Endodermal cell (in vitro differentiated cells): ENCODE data around the gene CDCA3. TPM values are rescaled to one million over a fixed set of nuclear protein-coding genes. Genes with fewer than 3 reads are reported as not detected.

Experiments used
- DNase-seq: peaks from one replicate; pipeline ENCODE4 v3.0.0-alpha.2; 2017
- H3K27ac ChIP-seq: 2 replicates; pipeline ENCODE4 v1.5.1; 2013; ENCODE audit warnings: mild to moderate bottlenecking, low read depth, low read length, moderate library complexity
- H3K27me3 ChIP-seq: 2 replicates; pipeline ENCODE4 v1.6.1; 2013; ENCODE audit warnings: mild to moderate bottlenecking, low read length, moderate library complexity; ENCODE audit not compliant: insufficient read depth, control insufficient read depth, poor library complexity, severe bottlenecking
- H3K36me3 ChIP-seq: 2 replicates; pipeline ENCODE4 v1.7.0; 2013; ENCODE audit warnings: mild to moderate bottlenecking, low read length, moderate library complexity; ENCODE audit not compliant: control insufficient read depth, insufficient read depth
- H3K4me1 ChIP-seq: one replicate; pipeline ENCODE4 v1.7.0; 2013; ENCODE audit warnings: low read length; ENCODE audit not compliant: control insufficient read depth, insufficient read depth
- H3K4me3 ChIP-seq: 2 replicates; pipeline ENCODE4 v1.5.1; 2013; ENCODE audit warnings: mild to moderate bottlenecking, low read length, moderate library complexity
- H3K9ac ChIP-seq: 2 replicates; pipeline ENCODE4 v1.6.1; 2013; ENCODE audit warnings: mild to moderate bottlenecking, low read length, moderate library complexity; ENCODE audit not compliant: poor library complexity, severe bottlenecking; ENCODE audit errors: extremely low read depth
- H3K9me3 ChIP-seq: 2 replicates; pipeline ENCODE4 v1.6.1; 2013; ENCODE audit warnings: mild to moderate bottlenecking, low read length, moderate library complexity; ENCODE audit not compliant: control insufficient read depth
- H3K27ac Mint-ChIP-seq: 2 replicates; pipeline ENCODE4 v1.8.0; 2020; ENCODE audit warnings: mixed read lengths
- H3K27me3 Mint-ChIP-seq: 2 replicates; pipeline ENCODE4 v1.8.0; 2021; ENCODE audit warnings: mild to moderate bottlenecking, mixed read lengths; ENCODE audit not compliant: insufficient read depth
- H3K36me3 Mint-ChIP-seq: 2 replicates; pipeline ENCODE4 v1.8.0; 2020; ENCODE audit warnings: low read depth, mixed read lengths
- H3K4me1 Mint-ChIP-seq: 2 replicates; pipeline ENCODE4 v1.8.0; 2020; ENCODE audit warnings: mixed read lengths
- H3K4me3 Mint-ChIP-seq: 2 replicates; pipeline ENCODE4 v1.8.0; 2020; ENCODE audit warnings: mild to moderate bottlenecking, moderate library complexity, mixed read lengths
- H3K9me3 Mint-ChIP-seq: 2 replicates; pipeline ENCODE4 v1.8.0; 2020; ENCODE audit warnings: mild to moderate bottlenecking, mixed read lengths
- WGBS, 2 experiments: methylation state at CpG; one replicate each; pipeline versions ENCODE4 v1.1.5 to v1.1.7; 2013; ENCODE audit warnings: missing lambda C conversion rate in 2 of 2, mixed read lengths in 1 of 2; ENCODE audit not compliant: insufficient coverage in 1 of 2, insufficient read length in 1 of 2; 5-methylcytosine and 5-hydroxymethylcytosine counted together
- total RNA-seq, 2 donors: library from RNA; stranded (reverse); fragmentation: NEBNext Ultra II Directional in 1 of 2; extraction: Animal tissue kit (Norgen Biotek cat#: 25700) in 1 of 2; gene quantifications; 2 replicates in 1 of 2; 3 replicates in 1 of 2; pipeline ENCODE4 v1.2.1, GENCODE V29; 2021
- TF ChIP-seq, protein P1 (sequence below): fragments of 200-600 bp; sonication (generic); conservative IDR thresholded peaks from 2 replicates; pipeline ENCODE4 v1.5.0; 2021; ENCODE audit warnings: antibody characterized with exemption, mild to moderate bottlenecking

CDCA3 gene
- total RNA-seq, 2 donors from 2014 or later, result 53.1 to 63.9 TPM

DNA sequence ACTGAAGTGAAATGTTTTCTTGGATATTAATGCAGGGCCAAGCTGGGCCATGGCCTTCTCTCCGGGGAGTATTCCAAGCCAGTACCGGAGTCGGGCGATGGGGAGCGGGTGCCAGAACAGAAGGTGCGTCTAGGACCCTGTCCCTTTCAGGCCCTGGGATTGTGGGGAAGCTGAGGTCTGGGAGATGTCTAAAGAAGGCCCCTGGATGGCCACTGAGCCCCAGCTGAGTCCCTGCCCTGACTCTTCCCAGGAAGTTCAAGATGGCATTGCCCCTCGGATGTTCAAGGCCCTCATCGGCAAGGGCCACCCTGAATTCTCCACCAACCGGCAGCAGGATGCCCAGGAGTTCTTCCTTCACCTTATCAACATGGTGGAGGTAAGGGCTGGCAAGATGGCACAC, 9.0 kb upstream of the CDCA3 start:
- Histone ChIP-seq H3K9ac (no peak overlapping the region), H3K36me3 (peaks cover 87% of the 10 kb centered on the region), H3K4me1 (no peaks in the 10 kb centered on the region), H3K27me3 (no peaks in the 10 kb centered on the region), H3K27ac (no peak overlapping the region), H3K4me3 (no peak overlapping the region), H3K9me3 (no peaks in the 10 kb centered on the region)
- Mint-ChIP-seq H3K27me3 (no peaks in the 10 kb centered on the region), H3K4me3 (no peak overlapping the region), H3K27ac (no peak overlapping the region), H3K9me3 (no peaks in the 10 kb centered on the region), H3K4me1 (no peaks in the 10 kb centered on the region), H3K36me3 (peaks cover 94% of the 10 kb centered on the region)
- TF ChIP-seq, protein P1, sequence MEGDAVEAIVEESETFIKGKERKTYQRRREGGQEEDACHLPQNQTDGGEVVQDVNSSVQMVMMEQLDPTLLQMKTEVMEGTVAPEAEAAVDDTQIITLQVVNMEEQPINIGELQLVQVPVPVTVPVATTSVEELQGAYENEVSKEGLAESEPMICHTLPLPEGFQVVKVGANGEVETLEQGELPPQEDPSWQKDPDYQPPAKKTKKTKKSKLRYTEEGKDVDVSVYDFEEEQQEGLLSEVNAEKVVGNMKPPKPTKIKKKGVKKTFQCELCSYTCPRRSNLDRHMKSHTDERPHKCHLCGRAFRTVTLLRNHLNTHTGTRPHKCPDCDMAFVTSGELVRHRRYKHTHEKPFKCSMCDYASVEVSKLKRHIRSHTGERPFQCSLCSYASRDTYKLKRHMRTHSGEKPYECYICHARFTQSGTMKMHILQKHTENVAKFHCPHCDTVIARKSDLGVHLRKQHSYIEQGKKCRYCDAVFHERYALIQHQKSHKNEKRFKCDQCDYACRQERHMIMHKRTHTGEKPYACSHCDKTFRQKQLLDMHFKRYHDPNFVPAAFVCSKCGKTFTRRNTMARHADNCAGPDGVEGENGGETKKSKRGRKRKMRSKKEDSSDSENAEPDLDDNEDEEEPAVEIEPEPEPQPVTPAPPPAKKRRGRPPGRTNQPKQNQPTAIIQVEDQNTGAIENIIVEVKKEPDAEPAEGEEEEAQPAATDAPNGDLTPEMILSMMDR, result no peak
- 96 to 97% methylated on average over 9 of the region's 9 CpGs for WGBS, 2 experiments
- no peak for DNase-seq

DNA sequence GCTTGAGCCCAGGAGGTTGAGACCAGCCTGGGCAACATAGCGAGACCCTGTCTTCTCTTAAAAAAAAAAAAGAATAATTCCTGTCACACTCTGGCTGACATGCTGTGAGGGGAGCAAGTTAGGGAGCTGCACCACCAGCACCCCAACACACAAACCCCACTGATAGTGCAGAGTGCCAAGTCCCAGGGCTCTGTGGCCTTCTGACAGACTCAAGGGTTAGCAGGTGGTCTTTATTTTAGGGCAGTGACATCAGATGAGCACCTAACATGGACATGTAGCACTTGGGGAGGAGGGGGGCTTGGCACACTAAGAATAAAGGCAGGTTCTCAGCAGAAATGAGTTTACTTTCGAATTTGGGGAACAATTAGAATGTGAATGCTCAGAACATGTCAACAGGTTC, 7.7 kb upstream of the CDCA3 start:
- 80 to 86% methylated on average over 1 of the region's 2 CpGs for WGBS, 2 experiments
- TF ChIP-seq, protein P1, result no peak
- no peak for DNase-seq
- Mint-ChIP-seq H3K9me3 (no peaks in the 10 kb centered on the region), H3K36me3 (peaks cover 88% of the 10 kb centered on the region), H3K27me3 (no peaks in the 10 kb centered on the region), H3K4me1 (peaks cover 4% of the 10 kb centered on the region), H3K4me3 (no peak overlapping the region), H3K27ac (no peak overlapping the region)
- H3K27ac ChIP-seq, result no peak overlapping the region
- no peaks in the 10 kb centered on the region for H3K4me1 ChIP-seq
- peaks cover 86% of the 10 kb centered on the region for H3K36me3 ChIP-seq
- H3K27me3 ChIP-seq, result no peaks in the 10 kb centered on the region
- H3K4me3 ChIP-seq, result no peak overlapping the region
- H3K9ac ChIP-seq, result no peak overlapping the region
- no peaks in the 10 kb centered on the region for H3K9me3 ChIP-seq

DNA sequence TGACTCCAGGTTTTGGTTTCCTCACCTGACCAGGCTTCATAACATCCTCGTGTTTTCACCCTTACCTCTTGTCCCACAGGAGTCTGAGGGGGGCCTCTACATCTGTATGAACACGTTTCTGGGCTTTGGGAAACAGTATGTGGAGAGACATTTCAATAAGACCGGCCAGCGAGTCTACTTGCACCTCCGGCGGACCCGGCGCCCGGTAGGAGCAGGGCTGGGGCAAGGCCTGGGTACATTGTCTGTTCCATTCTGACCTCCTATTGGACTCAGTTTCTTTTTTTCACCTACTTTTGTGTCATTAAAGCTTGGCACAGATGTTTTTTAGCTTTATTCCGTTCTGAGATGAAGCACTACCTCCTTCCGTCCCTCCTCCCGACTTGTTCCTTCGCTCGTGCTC, 4.2 kb upstream of the CDCA3 start:
- Histone ChIP-seq H3K36me3 (peaks cover 51% of the 10 kb centered on the region), H3K4me3 (no peak overlapping the region), H3K27me3 (no peaks in the 10 kb centered on the region), H3K4me1 (peaks cover 2% of the 10 kb centered on the region), H3K9ac (no peak overlapping the region), H3K9me3 (no peaks in the 10 kb centered on the region), H3K27ac (no peak overlapping the region)
- Mint-ChIP-seq H3K36me3 (peaks cover 55% of the 10 kb centered on the region), H3K9me3 (no peaks in the 10 kb centered on the region), H3K4me1 (peaks cover 20% of the 10 kb centered on the region), H3K27me3 (no peaks in the 10 kb centered on the region), H3K27ac (peak overlapping the region; percentile 26), H3K4me3 (no peak overlapping the region)
- DNase-seq, result no peak
- WGBS, 2 experiments, result 93 to 97% methylated on average over 11 to 14 of the region's 14 CpGs
- TF ChIP-seq, protein P1, result no peak
